HG03196 (cell line): Measurements from ENCODE around the gene MAEA.

ENCODE experiments used
- ATAC-seq: cut with Tn5 transposase; IDR thresholded peaks from one replicate; pipeline ENCODE4 v1.9.1; 2021; ENCODE audit not compliant: unreplicated experiment

MAEA gene

GRCh38 chr4:1289207-1290164 is at the start of gene MAEA:
MAEA (plus strand) TSS chr4:1289891; CDS start chr4:1289914, 23 bp downstream.
- ATAC-seq, result peak; percentile 93

DNA sequence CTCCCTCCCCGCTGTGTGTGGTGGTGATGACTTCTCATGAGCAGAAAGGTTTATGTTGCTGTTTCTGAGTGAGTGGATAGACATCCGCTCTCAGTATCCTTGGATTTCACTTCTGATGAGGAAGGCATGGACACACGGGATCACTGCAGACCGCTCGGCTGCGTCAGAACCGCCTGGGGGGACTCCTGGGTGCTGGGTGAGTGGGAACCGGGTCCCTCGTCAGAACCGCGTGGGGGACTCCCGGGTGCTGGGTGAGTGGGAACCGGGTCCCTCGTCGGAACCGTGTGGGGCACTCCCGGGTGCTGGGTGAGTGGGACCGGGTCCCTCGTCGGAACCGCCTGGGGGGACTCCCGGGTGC is 49.8 kb upstream of the MAEA start:
- no peak for ATAC-seq

DNA sequence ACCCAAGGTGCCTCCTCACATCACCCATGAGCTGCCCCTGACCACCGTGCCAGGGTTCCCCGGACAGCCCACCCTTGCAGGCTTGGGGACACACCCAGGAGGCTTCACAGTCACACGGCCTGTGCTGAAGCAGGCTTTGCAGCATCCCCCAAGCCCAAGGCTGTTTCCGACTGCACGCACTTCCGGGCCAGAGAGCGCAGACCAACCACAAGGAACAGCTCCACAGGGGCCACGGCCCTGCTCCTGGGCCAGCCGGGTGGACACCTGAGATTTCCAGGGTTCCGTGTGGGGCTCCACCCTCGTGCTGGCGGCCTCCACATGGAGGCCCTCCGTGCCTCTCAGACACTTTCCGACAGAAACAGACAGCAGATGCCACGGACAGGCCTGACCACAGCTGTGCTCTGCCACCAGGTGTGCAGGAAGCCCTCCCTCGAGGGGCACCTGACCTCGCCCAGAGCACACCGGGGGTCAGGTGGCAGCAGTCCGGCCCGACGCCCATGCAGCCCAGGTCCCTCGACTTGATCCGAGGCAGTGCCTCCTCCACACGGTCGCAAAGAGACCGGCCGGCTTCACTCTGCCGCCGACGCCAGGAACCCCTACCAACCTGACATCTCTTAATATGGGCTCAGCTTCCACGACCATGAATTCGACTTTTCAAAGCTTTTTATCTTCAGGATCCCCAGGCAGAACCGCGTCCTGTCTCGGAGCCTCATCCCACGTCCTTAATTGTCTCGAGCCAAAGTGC is 48.8 kb upstream of the MAEA start:
- no peak for ATAC-seq

DNA sequence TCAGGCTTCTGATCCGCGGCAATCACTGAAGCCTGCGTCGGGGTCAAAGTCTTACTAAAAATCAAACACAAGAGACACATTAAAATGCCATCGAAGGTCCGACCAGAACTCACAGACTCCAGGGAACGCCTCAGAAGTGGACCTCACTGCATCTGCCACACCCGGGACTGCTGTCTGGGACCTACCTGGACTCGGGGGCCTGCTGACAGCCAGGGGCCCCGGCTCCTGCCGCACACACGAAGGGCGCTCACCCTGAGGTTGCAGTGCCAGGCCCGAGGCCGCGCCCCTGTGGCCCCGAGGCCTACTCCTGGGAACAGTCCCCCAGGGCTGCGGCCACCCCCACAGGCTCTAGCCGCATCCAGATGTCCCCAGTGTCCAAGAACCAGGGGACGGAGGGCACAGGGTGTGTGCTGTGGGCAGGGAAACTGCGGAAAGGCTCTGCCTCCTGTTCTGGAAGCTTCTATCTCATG is 48.2 kb upstream of the MAEA start:
- no peak for ATAC-seq

GRCh38 chr4:1241936-1242505 is 47.7 kb upstream of the MAEA start:
- no peak for ATAC-seq

DNA sequence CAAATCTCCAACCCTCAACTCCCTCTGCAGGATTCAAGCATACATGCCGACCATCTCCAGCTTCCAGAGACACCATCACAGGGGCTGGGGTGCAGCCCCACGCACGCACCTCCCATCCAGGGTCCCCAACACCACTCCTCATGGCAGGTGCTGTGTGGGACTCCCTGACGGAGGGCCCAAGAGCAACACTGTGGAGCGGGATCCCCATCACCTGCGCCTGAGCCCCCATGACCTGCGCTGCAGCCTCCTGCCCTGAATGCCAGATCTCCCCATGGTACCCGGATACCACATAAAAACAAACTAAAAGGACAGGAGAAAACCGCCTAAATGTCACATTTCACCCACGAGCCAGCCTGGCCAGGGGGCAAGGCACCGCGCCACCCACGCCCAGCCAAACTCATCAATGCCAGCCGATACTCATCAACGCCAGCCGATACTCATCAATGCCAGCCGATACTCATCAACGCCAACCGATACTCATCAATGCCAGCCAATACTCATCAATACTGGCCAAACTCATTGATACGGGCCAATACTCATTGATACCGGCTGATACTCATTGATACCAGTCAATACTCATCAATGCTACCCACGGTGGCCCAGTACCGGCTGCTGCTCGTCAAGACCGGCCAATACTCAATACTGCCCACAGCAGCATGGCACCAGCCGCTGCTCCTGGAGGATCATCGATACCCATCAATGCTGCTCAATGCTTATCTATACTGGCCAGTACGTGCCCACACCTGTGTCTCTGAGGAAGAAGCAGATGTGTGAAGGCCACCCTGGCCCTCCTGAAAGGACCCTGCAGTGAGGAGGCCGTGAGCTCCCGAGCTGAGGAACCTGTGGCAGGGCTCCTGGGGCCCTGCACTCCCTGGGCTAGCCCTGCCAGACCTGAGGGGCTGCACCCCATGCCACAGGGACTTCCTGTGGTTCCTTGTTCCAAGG is 46.9 kb upstream of the MAEA start:
- no peak for ATAC-seq

- ATAC-seq, result no peak
These were observed 46.1 kb upstream of the MAEA start for GRCh38 chr4:1243451-1244080.

DNA sequence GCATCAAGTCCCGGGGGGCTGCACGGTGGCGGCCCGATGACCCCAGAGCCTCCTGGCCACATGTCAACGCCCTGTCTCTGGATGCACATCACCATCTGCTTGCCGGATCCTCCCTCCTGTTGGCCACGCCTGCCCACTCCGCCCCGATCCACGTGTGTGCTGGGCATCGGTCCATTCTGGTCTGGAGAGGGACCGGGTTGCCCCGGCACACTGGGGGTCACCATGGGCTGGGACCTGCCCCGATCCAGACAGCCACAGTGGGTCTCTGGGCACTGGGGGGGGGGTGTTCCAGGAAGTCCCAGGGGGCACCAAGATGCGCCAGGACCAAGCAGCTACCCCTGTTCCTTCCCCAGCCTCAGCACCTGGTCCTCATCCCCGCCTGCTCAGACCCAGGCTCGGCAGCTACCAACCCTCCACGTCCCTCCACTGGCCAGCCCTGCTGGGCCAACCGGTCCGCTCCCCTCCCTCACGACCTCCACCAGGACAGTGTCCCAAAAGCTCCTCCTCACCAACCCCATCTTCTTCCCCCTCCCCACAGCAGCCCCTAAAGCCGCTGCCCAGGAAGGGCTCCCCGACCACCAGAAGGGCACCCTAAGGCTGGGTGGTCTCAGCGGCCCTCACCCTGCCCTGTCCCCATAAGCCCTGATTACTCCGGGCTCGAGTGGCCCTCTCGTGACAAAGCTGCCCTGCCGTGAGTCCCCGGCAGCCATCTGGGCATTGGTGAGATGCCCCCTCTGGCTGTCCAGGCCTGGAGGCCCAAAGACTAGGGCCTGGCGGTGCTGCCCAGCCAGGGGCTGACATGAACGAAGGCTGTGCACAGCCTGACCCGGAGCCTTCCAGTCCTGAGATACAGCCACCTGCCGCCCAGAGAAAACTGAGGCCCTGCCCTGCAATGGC is 45.4 kb upstream of the MAEA start:
- ATAC-seq, result no peak

- ATAC-seq, result no peak
These were observed 44.7 kb upstream of the MAEA start for GRCh38 chr4:1244978-1245471.

DNA sequence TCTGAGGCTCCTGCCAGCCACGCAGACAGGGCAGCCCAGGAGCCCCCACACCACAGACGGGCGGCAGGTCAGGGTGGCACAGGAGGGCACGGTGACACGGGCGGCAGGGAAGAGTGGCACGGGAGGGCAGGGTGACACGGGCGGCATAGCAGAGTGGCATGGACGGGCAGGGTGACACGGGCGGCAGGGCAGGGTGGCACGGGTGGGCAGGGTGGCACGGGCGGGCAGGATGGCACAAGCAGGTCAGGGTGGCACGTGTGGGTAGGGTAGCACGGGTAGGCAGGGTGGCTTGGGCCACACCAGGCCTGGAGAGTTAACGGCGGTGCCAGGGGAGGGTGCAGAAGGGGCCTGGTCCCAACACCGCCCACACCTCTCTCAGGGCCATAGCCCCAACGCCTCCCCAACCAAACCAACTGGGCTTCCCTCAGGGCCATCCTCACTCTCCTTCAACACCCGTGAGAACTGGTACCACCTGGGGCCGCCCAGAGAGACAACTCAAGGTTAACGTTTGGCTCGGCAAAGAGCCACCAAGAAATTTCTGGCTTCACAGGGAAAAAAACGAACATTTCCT is 44.1 kb upstream of the MAEA start:
- no peak for ATAC-seq

DNA sequence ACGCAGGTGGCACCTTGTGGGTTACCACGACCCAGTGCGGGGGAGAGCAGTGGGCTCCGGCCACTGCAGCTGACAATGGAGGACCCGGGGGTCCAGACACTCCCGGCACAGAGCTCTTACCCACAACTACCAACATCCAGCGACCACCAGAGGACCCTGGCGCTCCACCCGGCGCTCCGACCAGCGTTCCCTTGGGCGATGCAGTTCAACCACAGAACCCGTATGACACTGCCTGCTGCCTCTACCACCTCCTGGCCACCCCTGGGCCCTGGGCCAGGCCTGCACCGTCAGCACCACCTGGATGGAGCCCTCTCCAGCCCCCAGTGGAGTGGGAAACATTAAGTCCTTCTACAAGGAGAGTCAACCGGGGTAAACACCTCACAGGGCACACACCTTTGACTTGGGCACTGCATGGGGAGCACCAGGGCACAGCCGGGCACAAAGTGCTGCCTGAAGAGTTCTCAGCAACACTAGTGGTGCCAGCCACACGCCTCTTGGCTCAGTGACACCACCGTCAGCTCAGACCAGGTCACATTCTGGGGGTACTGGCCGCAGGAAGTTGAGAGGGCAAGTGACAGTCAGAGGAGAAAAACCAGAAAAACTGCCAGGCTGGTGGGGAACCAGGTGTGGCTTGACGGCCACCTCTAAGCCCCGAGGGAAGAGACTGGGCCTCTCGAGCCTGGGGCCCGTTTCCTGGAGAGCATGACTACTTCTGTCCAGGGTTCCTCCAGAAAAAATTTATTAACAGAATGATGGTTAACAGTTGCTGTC is 43.4 kb upstream of the MAEA start:
- ATAC-seq, result no peak

- no peak for ATAC-seq
These were observed 42.5 kb upstream of the MAEA start for GRCh38 chr4:1246901-1247863.

- peak; percentile 16 for ATAC-seq
These were observed 41.8 kb upstream of the MAEA start for GRCh38 chr4:1247864-1248244.

GRCh38 chr4:1248245-1249147 is 41.2 kb upstream of the MAEA start, which contains the start of gene CTBP1:
CTBP1 (minus strand) TSS chr4:1249130; CDS start chr4:1241331, 7,799 bp downstream.
- ATAC-seq, result peak; percentile 35

DNA sequence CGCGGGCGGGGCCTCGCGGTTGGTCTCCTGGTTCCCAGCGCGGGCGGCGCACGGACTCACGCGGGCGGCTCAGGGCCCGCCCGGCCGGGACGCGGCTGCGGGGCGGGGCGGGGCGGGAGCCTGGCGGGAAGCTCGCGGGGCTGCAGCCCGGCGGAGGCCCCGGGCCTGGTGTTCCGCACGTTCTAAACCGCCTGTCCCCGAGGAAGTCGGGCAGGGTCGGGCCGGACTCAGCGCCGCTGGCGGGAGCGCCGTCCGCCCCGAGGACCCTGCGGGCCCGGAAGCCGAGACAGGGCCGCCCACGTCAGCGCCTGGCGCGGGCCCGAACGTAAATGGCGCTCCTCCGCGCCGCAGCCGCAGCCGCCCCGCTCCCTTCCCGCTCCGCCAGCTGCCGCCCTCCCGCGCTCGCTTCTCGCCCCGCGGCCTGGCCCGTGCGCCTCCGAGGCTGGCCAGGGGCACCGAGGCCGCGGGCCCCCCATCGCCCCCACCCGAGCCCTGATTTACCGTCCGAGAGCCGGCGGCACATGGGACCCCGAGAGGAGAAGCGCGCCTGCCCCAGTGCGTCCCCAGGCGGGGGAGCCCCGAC is 40.5 kb upstream of the MAEA start:
- ATAC-seq, result peak; percentile 49
